ENCODE measurements around the gene CHERP. TPM values are rescaled to one million over a fixed set of nuclear protein-coding genes. Genes with fewer than 3 reads are reported as not detected.

CHERP gene
- total RNA-seq, 1 experiment from 2014 or later, result 5.9 TPM

DNA sequence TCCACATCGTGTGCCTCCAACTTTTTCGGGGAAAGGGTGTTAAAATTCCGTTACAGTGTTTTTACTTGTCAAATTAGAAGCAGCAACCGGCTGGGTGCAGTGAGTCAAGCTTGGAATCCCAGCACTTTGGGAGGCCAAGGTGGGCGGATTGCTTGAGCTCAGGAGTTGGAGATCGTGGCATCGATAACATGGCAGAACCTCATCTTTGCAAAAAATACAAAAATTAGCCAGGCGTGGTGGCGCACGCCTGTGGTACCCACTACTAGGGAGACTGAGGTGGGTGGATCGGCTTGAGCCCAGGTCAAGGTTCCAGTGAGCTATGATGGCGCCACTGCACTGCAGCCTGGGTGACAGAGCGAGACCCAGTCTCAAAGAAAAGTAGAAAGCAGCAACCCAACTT is 31.1 kb upstream of the CHERP start:
- Histone ChIP-seq H3K9me2 (replicated peaks; ENCODE audit: insufficient read depth, low read length) (no peaks in the 10 kb centered on the region), H3K4me1 (ENCODE audit: low read length) (peaks cover 36% of the 10 kb centered on the region), H3K4me2 (ENCODE audit: low read depth, low read length, poor library complexity, severe bottlenecking) (peak overlapping the region; percentile 71), H2AFZ (ENCODE audit: low read length) (no peak overlapping the region), H3K79me2 (ENCODE audit: low read length) (peaks cover 81% of the 10 kb centered on the region), H3K9me3 (ENCODE audit: low read length) (no peaks in the 10 kb centered on the region), H3K36me3 (ENCODE audit: insufficient read depth, low read length) (peaks cover 14% of the 10 kb centered on the region; the same call in 1 of the 2 replicates), H4K20me1 (ENCODE audit: insufficient read depth, low read depth, low read length) (peaks cover 28% of the 10 kb centered on the region), H3K9ac (ENCODE audit: low read length) (peak overlapping the region; percentile 76), H3K27me3 (ENCODE audit: low read length) (no peaks in the 10 kb centered on the region), H3K27ac (ENCODE audit: low read length) (peak overlapping the region; percentile 67), H3K4me3 (ENCODE audit: low read length) (peak overlapping the region; percentile 81)
- DNase-seq, result no peak

DNA sequence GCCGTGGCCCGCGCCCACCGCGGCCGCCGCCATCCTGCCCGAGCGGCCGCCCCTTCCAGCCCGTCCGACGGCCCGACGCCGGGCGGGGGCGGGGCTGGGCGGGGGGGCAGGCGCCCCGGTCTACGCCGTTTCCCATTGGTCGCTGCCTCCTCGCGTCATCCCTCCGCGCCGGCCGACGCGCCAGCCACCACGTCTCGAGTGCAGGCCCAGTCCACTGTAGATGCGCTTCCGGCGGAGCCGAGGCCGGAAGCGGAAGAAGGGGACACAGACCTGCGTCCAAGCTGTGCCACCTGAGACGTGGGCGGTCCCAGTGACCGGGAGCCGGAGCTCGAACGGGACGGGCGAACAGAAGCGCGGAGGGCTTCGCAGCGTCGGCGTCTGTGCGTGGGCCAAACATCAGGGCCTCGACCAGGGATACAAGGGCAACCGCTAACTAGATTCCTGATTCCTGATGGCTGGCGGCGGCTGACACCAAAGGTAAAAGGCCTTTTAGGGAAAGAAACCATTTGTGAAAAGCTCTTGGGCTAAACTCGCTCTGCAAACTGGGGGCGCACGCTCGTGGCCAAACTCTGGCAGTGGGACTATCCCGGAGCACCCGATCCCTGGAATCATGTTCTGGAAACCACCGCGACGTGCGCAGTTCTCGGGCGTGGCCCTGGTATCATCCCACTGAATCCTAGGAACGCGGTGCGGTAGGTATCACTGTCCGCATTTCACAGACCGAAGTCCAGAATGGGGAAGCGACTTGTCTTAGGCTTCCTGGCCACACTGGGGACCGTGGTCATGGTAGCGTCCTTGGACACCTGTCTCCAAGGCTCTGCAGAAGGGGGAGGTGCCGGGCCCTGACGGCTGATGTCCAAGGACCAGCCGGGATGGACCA is 30.3 kb upstream of the CHERP start, which contains the start of gene SLC35E1:
SLC35E1 (minus strand) TSS at position 84 of the 880 bp plus-strand sequence; CDS start at position 33, 51 bp downstream.
- Histone ChIP-seq H3K4me1 (ENCODE audit: low read length) (peaks cover 36% of the 10 kb centered on the region), H3K9me2 (replicated peaks; ENCODE audit: insufficient read depth, low read length) (no peaks in the 10 kb centered on the region), H3K9me3 (ENCODE audit: low read length) (no peaks in the 10 kb centered on the region), H3K4me2 (ENCODE audit: low read depth, low read length, poor library complexity, severe bottlenecking) (peak within 1 kb of the TSS; percentile 96), H3K79me2 (ENCODE audit: low read length) (peaks cover 76% of the 10 kb centered on the region), H3K9ac (ENCODE audit: low read length) (peak within 1 kb of the TSS; percentile 96), H3K36me3 (ENCODE audit: insufficient read depth, low read length) (peaks cover 20% of the 10 kb centered on the region), H3K27ac (ENCODE audit: low read length) (peak within 1 kb of the TSS; percentile 67), H2AFZ (ENCODE audit: low read length) (no peak within 1 kb of the TSS), H3K4me3 (ENCODE audit: low read length) (peak within 1 kb of the TSS; percentile 82), H3K27me3 (ENCODE audit: low read length) (no peaks in the 10 kb centered on the region), H4K20me1 (ENCODE audit: insufficient read depth, low read depth, low read length) (peaks cover 24% of the 10 kb centered on the region; the same call in 1 of the 2 replicates)
- peak; percentile 99 for DNase-seq

DNA sequence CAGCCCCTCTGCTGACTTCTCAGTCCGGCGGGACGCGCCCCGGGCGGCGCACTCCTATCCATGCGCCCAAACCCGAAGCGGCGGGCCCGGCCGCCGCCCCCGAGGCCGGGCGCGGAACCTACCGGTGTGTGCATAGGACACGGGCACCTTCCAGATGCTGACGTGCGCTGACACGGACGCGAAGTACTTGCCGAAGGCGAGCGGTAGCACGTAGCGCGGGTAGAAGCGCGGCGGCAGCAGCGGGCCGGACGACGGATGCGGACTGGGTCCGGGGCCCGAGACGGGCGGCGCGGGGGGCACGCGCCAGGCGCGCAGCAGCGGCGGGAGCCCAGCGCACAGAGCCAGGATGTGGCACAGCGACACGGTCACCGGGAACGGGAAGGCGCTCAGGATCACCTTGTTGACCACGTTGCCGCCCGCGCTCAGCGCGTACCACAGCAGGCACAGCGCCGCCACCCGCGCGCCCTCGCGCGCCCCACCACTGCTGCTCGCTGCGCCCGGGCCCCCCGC is 29.6 kb upstream of the CHERP start:
- peaks cover 36% of the 10 kb centered on the region for H3K4me1 ChIP-seq (ENCODE audit: low read length)
- H3K4me3 ChIP-seq (ENCODE audit: low read length), result peak overlapping the region; percentile 82

DNA sequence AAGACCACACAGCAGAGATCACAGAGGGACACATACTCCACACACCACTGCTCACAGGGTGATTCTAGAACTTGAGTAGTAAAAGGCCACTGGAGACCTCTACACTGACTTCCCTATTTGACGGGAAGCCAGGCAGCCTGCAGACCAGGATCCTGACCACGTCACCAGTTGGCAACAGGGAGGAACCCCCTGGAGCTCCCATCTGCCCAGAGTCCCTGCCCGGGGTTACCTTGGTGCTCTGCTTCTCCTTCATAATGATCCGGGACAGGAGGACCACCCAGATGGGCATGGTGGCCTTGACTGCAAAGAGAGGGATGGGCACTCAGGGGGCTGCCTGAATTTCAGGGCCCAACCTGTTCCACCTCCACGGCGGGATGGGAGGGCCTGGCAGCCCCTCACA is 29.0 kb upstream of the CHERP start:
- Histone ChIP-seq H3K4me2 (ENCODE audit: low read depth, low read length, poor library complexity, severe bottlenecking) (peak overlapping the region; percentile 96), H3K79me2 (ENCODE audit: low read length) (peaks cover 69% of the 10 kb centered on the region)

More for the DNA sequence above, 29.6 kb upstream of the CHERP start:
- DNase-seq, result peak; percentile 69
- H3K36me3 ChIP-seq (ENCODE audit: insufficient read depth, low read length), result peaks cover 27% of the 10 kb centered on the region
- no peaks in the 10 kb centered on the region for H3K27me3 ChIP-seq (ENCODE audit: low read length)
- peak overlapping the region; percentile 64 for H3K27ac ChIP-seq (ENCODE audit: low read length)
- H3K9me2 ChIP-seq (replicated peaks; ENCODE audit: insufficient read depth, low read length), result no peaks in the 10 kb centered on the region
- H3K79me2 ChIP-seq (ENCODE audit: low read length), result peaks cover 71% of the 10 kb centered on the region
- peak overlapping the region; percentile 96 for H3K4me2 ChIP-seq (ENCODE audit: low read depth, low read length, poor library complexity, severe bottlenecking)
- peaks cover 24% of the 10 kb centered on the region; the same call in 1 of the 2 replicates for H4K20me1 ChIP-seq (ENCODE audit: insufficient read depth, low read depth, low read length)
- no peaks in the 10 kb centered on the region for H3K9me3 ChIP-seq (ENCODE audit: low read length)
- H2AFZ ChIP-seq (ENCODE audit: low read length), result no peak overlapping the region
- peak overlapping the region; percentile 96 for H3K9ac ChIP-seq (ENCODE audit: low read length)

DNA sequence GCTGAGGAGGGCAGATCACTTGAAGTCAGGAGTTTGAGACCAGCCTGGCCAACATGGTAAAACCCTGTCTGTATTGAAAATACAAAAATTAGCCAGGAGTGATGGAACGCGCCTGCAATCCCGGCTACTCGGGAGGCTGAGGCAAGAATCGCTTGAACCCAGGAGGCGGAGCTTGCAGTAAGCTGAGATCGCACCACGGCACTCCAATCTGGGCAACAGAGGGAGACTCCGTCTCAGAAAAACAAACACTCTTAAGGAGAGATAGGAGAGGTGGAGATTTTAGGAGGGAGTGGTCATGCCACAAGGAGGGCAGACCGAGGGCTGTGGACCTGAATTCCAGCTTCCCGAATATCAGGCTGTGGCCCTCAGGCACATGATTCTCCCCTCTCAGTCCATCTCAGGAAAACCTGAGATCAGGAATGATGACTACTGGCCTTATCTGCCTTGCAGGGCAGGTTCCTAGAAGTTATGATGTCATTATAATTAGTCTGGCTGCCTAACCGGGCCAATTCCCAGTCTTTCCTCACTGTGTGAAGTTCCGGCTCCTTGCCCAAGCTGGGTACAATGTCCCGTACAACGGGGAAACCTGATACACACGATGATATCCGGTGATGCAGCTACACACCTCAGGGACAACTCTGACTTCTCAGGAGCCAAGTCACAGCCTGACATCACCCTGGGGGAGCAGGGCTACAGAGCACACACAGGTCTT is 27.5 kb upstream of the CHERP start:
- Histone ChIP-seq H3K27ac (ENCODE audit: low read length) (no peak overlapping the region), H3K9ac (ENCODE audit: low read length) (no peak overlapping the region; the same call in 1 of the 2 replicates), H3K9me3 (ENCODE audit: low read length) (no peaks in the 10 kb centered on the region), H3K36me3 (ENCODE audit: insufficient read depth, low read length) (peaks cover 35% of the 10 kb centered on the region), H3K4me1 (ENCODE audit: low read length) (peaks cover 29% of the 10 kb centered on the region), H2AFZ (ENCODE audit: low read length) (no peak overlapping the region), H3K9me2 (replicated peaks; ENCODE audit: insufficient read depth, low read length) (no peaks in the 10 kb centered on the region), H3K4me3 (ENCODE audit: low read length) (no peak overlapping the region), H3K4me2 (ENCODE audit: low read depth, low read length, poor library complexity, severe bottlenecking) (no peak overlapping the region), H3K79me2 (ENCODE audit: low read length) (peaks cover 58% of the 10 kb centered on the region), H4K20me1 (ENCODE audit: insufficient read depth, low read depth, low read length) (peaks cover 24% of the 10 kb centered on the region; the same call in 1 of the 2 replicates), H3K27me3 (ENCODE audit: low read length) (no peaks in the 10 kb centered on the region)
- no peak for DNase-seq

More for the DNA sequence above, 29.0 kb upstream of the CHERP start:
- Histone ChIP-seq H3K4me3 (ENCODE audit: low read length) (peak overlapping the region; percentile 82), H3K36me3 (ENCODE audit: insufficient read depth, low read length) (peaks cover 33% of the 10 kb centered on the region), H3K9me3 (ENCODE audit: low read length) (no peaks in the 10 kb centered on the region), H3K27ac (ENCODE audit: low read length) (peak overlapping the region; percentile 64), H3K9me2 (replicated peaks; ENCODE audit: insufficient read depth, low read length) (no peaks in the 10 kb centered on the region), H3K27me3 (ENCODE audit: low read length) (no peaks in the 10 kb centered on the region), H2AFZ (ENCODE audit: low read length) (no peak overlapping the region), H3K9ac (ENCODE audit: low read length) (peak overlapping the region; percentile 96), H3K4me1 (ENCODE audit: low read length) (peaks cover 36% of the 10 kb centered on the region), H4K20me1 (ENCODE audit: insufficient read depth, low read depth, low read length) (peaks cover 24% of the 10 kb centered on the region; the same call in 1 of the 2 replicates)
- peak; percentile 63 for DNase-seq

DNA sequence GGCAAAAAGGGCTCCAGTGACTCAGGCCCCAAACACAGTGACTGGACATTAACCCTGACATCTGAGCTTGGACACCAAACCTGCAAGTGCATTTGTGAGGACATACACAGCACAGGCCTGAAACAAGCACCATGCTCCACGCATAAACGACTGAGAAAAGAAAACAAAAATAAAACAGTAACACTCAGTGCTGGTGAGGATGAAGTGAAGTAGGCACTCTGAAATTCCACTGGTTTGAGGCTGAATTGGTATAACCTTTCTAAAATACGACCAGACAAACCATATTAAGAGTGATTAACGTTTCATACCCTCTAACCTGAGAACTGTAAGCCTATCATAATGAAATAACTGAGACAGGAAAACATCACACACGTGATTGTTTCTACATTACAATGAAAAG is 24.5 kb upstream of the CHERP start:
- Histone ChIP-seq H3K79me2 (ENCODE audit: low read length) (peaks cover 40% of the 10 kb centered on the region), H3K4me1 (ENCODE audit: low read length) (peaks cover 12% of the 10 kb centered on the region), H3K4me3 (ENCODE audit: low read length) (no peak overlapping the region), H4K20me1 (ENCODE audit: insufficient read depth, low read depth, low read length) (peaks cover 15% of the 10 kb centered on the region; the same call in 1 of the 2 replicates), H3K9me2 (replicated peaks; ENCODE audit: insufficient read depth, low read length) (no peaks in the 10 kb centered on the region), H3K9me3 (ENCODE audit: low read length) (no peaks in the 10 kb centered on the region), H3K4me2 (ENCODE audit: low read depth, low read length, poor library complexity, severe bottlenecking) (no peak overlapping the region), H3K27me3 (ENCODE audit: low read length) (no peaks in the 10 kb centered on the region), H2AFZ (ENCODE audit: low read length) (no peak overlapping the region), H3K27ac (ENCODE audit: low read length) (no peak overlapping the region), H3K36me3 (ENCODE audit: insufficient read depth, low read length) (peaks cover 41% of the 10 kb centered on the region), H3K9ac (ENCODE audit: low read length) (no peak overlapping the region)
- DNase-seq, result no peak

DNA sequence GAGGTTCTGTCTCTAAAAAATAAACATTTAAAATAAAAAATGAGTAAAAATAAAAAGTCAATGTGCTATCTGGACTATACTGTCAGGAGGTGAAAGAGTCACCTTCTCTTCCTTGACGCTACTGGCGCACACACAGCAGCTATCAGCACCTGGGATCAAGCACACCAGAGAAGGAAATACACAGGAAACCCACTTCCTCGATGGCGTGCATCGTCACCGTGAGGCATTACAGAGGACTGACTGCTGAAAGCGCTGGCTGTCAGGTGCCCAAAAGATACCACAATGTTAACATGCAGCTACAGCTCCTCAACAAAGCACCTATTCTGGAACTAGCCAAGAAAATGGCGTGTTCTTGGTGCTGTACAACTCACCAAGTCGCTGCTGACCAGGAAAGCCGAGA is 23.9 kb upstream of the CHERP start:
- Histone ChIP-seq H3K4me3 (ENCODE audit: low read length) (no peak overlapping the region), H3K9ac (ENCODE audit: low read length) (no peak overlapping the region), H3K79me2 (ENCODE audit: low read length) (peaks cover 40% of the 10 kb centered on the region), H3K27me3 (ENCODE audit: low read length) (no peaks in the 10 kb centered on the region), H2AFZ (ENCODE audit: low read length) (no peak overlapping the region), H4K20me1 (ENCODE audit: insufficient read depth, low read depth, low read length) (peaks cover 10% of the 10 kb centered on the region; the same call in 1 of the 2 replicates), H3K36me3 (ENCODE audit: insufficient read depth, low read length) (peaks cover 46% of the 10 kb centered on the region), H3K4me2 (ENCODE audit: low read depth, low read length, poor library complexity, severe bottlenecking) (no peak overlapping the region), H3K9me3 (ENCODE audit: low read length) (no peaks in the 10 kb centered on the region), H3K27ac (ENCODE audit: low read length) (no peak overlapping the region), H3K4me1 (ENCODE audit: low read length) (peaks cover 9% of the 10 kb centered on the region), H3K9me2 (replicated peaks; ENCODE audit: insufficient read depth, low read length) (no peaks in the 10 kb centered on the region)
- no peak for DNase-seq
